Type B pancreatic cell (in vitro differentiated cells): ENCODE measurements around the gene NFASC. TPM values are rescaled to one million over a fixed set of nuclear protein-coding genes. Genes with fewer than 3 reads are reported as not detected.

Experiments used
- DNase-seq: peaks from one replicate; pipeline ENCODE4 v3.0.0; 2021; ENCODE audit warnings: mixed read lengths; ENCODE audit not compliant: unreplicated experiment; ENCODE audit errors: extremely low spot score
- H3K27ac Mint-ChIP-seq: 2 replicates; pipeline ENCODE4 v1.8.0; 2021; ENCODE audit warnings: mild to moderate bottlenecking, mixed read lengths
- H3K27me3 Mint-ChIP-seq: 2 replicates; pipeline ENCODE4 v1.8.0; 2021; ENCODE audit warnings: mixed read lengths
- H3K36me3 Mint-ChIP-seq: 2 replicates; pipeline ENCODE4 v1.8.0; 2021; ENCODE audit warnings: mixed read lengths
- H3K4me1 Mint-ChIP-seq: one replicate; pipeline ENCODE4 v1.8.0; 2021; ENCODE audit warnings: mixed read lengths; ENCODE audit not compliant: unreplicated experiment
- H3K4me3 Mint-ChIP-seq: 2 replicates; pipeline ENCODE4 v1.8.0; 2021; ENCODE audit warnings: mild to moderate bottlenecking, mixed read lengths
- H3K9me3 Mint-ChIP-seq: 2 replicates; pipeline ENCODE4 v1.8.0; 2021; ENCODE audit warnings: mixed read lengths
- CTCF ChIP-seq: fragments of 200-600 bp; sonication (generic); conservative IDR thresholded peaks from 2 replicates; pipeline ENCODE4 v1.5.0; 2021; ENCODE audit warnings: antibody characterized with exemption, mild to moderate bottlenecking
- total RNA-seq: library from RNA; stranded (reverse); gene quantifications from 2 replicates; pipeline ENCODE4 v1.2.1, GENCODE V29; 2021; ENCODE audit warnings: low replicate concordance

Gene NFASC
- total RNA-seq, 1 donor from 2014 or later = 16.4 TPM

- H3K27ac Mint-ChIP-seq = no peak overlapping the region
- H3K36me3 Mint-ChIP-seq = no peaks in the 10 kb centered on the region
- no peaks in the 10 kb centered on the region for H3K9me3 Mint-ChIP-seq
- TF ChIP-seq CTCF = no peak
- H3K27me3 Mint-ChIP-seq = peaks cover 18% of the 10 kb centered on the region
- DNase-seq = peak; percentile 51
- no peak overlapping the region for H3K4me3 Mint-ChIP-seq
- peaks cover 9% of the 10 kb centered on the region for H3K4me1 Mint-ChIP-seq
Measured at GRCh38 chr1:205065666-205066065, 195.0 kb downstream of the NFASC start.

GRCh38 chr1:205066141-205066818 is 195.6 kb downstream of the NFASC start:
- DNase-seq = no peak
- Mint-ChIP-seq H3K9me3 (no peaks in the 10 kb centered on the region), H3K36me3 (no peaks in the 10 kb centered on the region), H3K4me3 (no peak overlapping the region), H3K4me1 (peaks cover 9% of the 10 kb centered on the region), H3K27me3 (peaks cover 18% of the 10 kb centered on the region), H3K27ac (no peak overlapping the region)
- peak; percentile 32 for TF ChIP-seq CTCF

GRCh38 chr1:205067031-205067430 is 196.4 kb downstream of the NFASC start:
- H3K4me3 Mint-ChIP-seq = no peak overlapping the region

GRCh38 chr1:205068001-205068400 is 197.3 kb downstream of the NFASC start:
- H3K4me3 Mint-ChIP-seq = no peak overlapping the region
- H3K4me1 Mint-ChIP-seq = peaks cover 4% of the 10 kb centered on the region
- TF ChIP-seq CTCF = no peak
- DNase-seq = peak; percentile 47
- H3K27me3 Mint-ChIP-seq = peaks cover 15% of the 10 kb centered on the region
- H3K27ac Mint-ChIP-seq = no peak overlapping the region
- H3K36me3 Mint-ChIP-seq = no peaks in the 10 kb centered on the region
- no peaks in the 10 kb centered on the region for H3K9me3 Mint-ChIP-seq

More at GRCh38 chr1:205067031-205067430, 196.4 kb downstream of the NFASC start:
- peak; percentile 37 for DNase-seq
- Mint-ChIP-seq H3K9me3 (no peaks in the 10 kb centered on the region), H3K4me1 (peaks cover 4% of the 10 kb centered on the region), H3K27ac (no peak overlapping the region), H3K36me3 (no peaks in the 10 kb centered on the region), H3K27me3 (peaks cover 18% of the 10 kb centered on the region)
- TF ChIP-seq CTCF = no peak

- H3K27me3 Mint-ChIP-seq = peaks cover 15% of the 10 kb centered on the region
- no peak for TF ChIP-seq CTCF
- DNase-seq = peak; percentile 4
- H3K27ac Mint-ChIP-seq = no peak overlapping the region
- H3K4me3 Mint-ChIP-seq = no peak overlapping the region
- no peaks in the 10 kb centered on the region for H3K9me3 Mint-ChIP-seq
- peaks cover 3% of the 10 kb centered on the region for H3K4me1 Mint-ChIP-seq
- H3K36me3 Mint-ChIP-seq = no peaks in the 10 kb centered on the region
Measured at GRCh38 chr1:205068457-205069040, 197.9 kb downstream of the NFASC start.
